SK-N-SH treated with all-trans-retinoic acid at 6 μM for 48 hours (cell line): Measurements from ENCODE around the gene RBPMS2.
A peak's percentile ranks its signal among the peaks of the same experiment; 100 is the strongest.

Experiments used
- ATAC-seq: fragments of 200-7000 bp; cut with Tn5 transposase; 3 replicates; pipeline ENCODE4 v1.9.1; 2020; ENCODE audit warnings: mild to moderate bottlenecking, moderate library complexity
- ARNTL ChIP-seq: fragments of 450-650 bp; formaldehyde crosslinking; IDR thresholded peaks from 2 replicates; pipeline ENCODE4 v1.5.0; 2020; ENCODE audit warnings: low read depth, mild to moderate bottlenecking, moderate library complexity, borderline replicate concordance
- BACH2 ChIP-seq: fragments of 250-450 bp; sonication (Bioruptor Pico); IDR thresholded peaks from 2 replicates; pipeline ENCODE4 v1.9.0; 2021; ENCODE audit warnings: mild to moderate bottlenecking, borderline replicate concordance
- CREB5 ChIP-seq: fragments of 250-450 bp; sonication (Bioruptor Pico); IDR thresholded peaks from 2 replicates; pipeline ENCODE4 v1.5.1; 2020; ENCODE audit warnings: low read depth, mild to moderate bottlenecking, moderate library complexity
- CSDC2 ChIP-seq: fragments of 250-450 bp; sonication (Bioruptor Pico); IDR thresholded peaks from 2 replicates; pipeline ENCODE4 v1.5.0; 2020; ENCODE audit warnings: mild to moderate bottlenecking, moderate library complexity
- CSRNP3 ChIP-seq: fragments of 250-450 bp; sonication (Bioruptor Pico); IDR thresholded peaks from 2 replicates; pipeline ENCODE4 v1.5.1; 2021; ENCODE audit warnings: mild to moderate bottlenecking, moderate library complexity
- ESRRG ChIP-seq: fragments of 250-450 bp; sonication (Bioruptor Pico); IDR thresholded peaks from 2 replicates; pipeline ENCODE4 v1.6.1; 2021; ENCODE audit warnings: mild to moderate bottlenecking
- GLIS3 ChIP-seq: fragments of 250-450 bp; sonication (Bioruptor Pico); IDR thresholded peaks from 2 replicates; pipeline ENCODE4 v1.5.0; 2020; ENCODE audit warnings: mild to moderate bottlenecking, moderate library complexity
- PATZ1 ChIP-seq: fragments of 250-450 bp; sonication (Bioruptor Pico); IDR thresholded peaks from 2 replicates; pipeline ENCODE4 v1.8.0; 2020; ENCODE audit warnings: mild to moderate bottlenecking, moderate library complexity, borderline replicate concordance
- PPARA ChIP-seq: fragments of 250-450 bp; sonication (Bioruptor Pico); IDR thresholded peaks from 2 replicates; pipeline ENCODE4 v1.5.0; 2020; ENCODE audit warnings: mild to moderate bottlenecking, borderline replicate concordance
- RARB ChIP-seq: fragments of 250-450 bp; sonication (Bioruptor Pico); IDR thresholded peaks from 2 replicates; pipeline ENCODE4 v1.8.0; 2021; ENCODE audit warnings: mild to moderate bottlenecking, moderate library complexity
- TCF4 ChIP-seq: fragments of 250-450 bp; sonication (Bioruptor Pico); IDR thresholded peaks from 2 replicates; pipeline ENCODE4 v1.8.0; 2021; ENCODE audit warnings: mild to moderate bottlenecking, moderate library complexity, borderline replicate concordance
- TOX ChIP-seq: fragments of 250-450 bp; sonication (Bioruptor Pico); IDR thresholded peaks from 2 replicates; pipeline ENCODE4 v1.8.0; 2021; ENCODE audit warnings: mild to moderate bottlenecking, moderate library complexity, borderline replicate concordance
- ZC3H10 ChIP-seq: fragments of 250-450 bp; sonication (Bioruptor Pico); IDR thresholded peaks from 2 replicates; pipeline ENCODE4 v1.5.1; 2021; ENCODE audit warnings: mild to moderate bottlenecking, moderate library complexity
- ZFP30 ChIP-seq: fragments of 450-650 bp; formaldehyde crosslinking; IDR thresholded peaks from 2 replicates; pipeline ENCODE4 v1.5.0; 2022; ENCODE audit warnings: mild to moderate bottlenecking, moderate library complexity
- ZNF565 ChIP-seq: fragments of 450-650 bp; formaldehyde crosslinking; conservative IDR thresholded peaks from 2 replicates; pipeline ENCODE4 v1.5.0; 2020; ENCODE audit warnings: low read depth, mild to moderate bottlenecking, moderate library complexity
- ZNF70 ChIP-seq: fragments of 450-650 bp; formaldehyde crosslinking; IDR thresholded peaks from 2 replicates; pipeline ENCODE4 v1.5.0; 2020; ENCODE audit warnings: mild to moderate bottlenecking, moderate library complexity
- ZNF8 ChIP-seq: fragments of 450-650 bp; formaldehyde crosslinking; IDR thresholded peaks from 2 replicates; pipeline ENCODE4 v1.5.0; 2020; ENCODE audit warnings: mild to moderate bottlenecking, moderate library complexity
- TF ChIP-seq, protein P1 (sequence below): fragments of 250-450 bp; sonication (Bioruptor Pico); IDR thresholded peaks from 2 replicates; pipeline ENCODE4 v1.8.0; 2021; ENCODE audit warnings: low read depth, mild to moderate bottlenecking, moderate library complexity, borderline replicate concordance
- TF ChIP-seq, protein P2 (sequence below): fragments of 250-450 bp; sonication (Bioruptor Pico); IDR thresholded peaks from 2 replicates; pipeline ENCODE4 v1.5.0; 2020; ENCODE audit warnings: mild to moderate bottlenecking, moderate library complexity

The RBPMS2 gene

DNA sequence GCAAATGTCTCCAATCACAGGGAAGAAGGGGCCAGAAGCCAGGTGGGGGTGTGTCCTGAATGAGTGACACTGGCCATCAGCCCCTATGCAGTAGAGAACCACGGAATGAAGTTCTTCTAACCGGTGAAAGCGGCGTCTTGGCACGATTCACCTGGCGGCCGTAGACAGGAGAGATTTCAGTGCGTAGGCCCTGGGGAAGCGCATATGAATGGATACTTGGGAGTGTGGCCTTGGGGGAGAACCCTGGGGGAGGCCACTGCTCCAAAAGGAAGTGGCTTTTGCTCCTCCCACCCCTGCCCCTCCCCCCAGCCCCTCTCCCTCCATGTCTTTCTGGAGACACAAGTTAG lies 43.6 kb downstream of the RBPMS2 start:
- TF ChIP-seq CSRNP3, result no peak
- no peak for TF ChIP-seq TCF4 (CRISPR knock-in tag)
- no peak for TF ChIP-seq ZNF565 (CRISPR knock-in tag)
- TF ChIP-seq BACH2 (CRISPR knock-in tag), result no peak
- no peak for TF ChIP-seq TOX (CRISPR knock-in tag)
- no peak for TF ChIP-seq PATZ1
- no peak for TF ChIP-seq CREB5 (CRISPR knock-in tag)
- TF ChIP-seq ESRRG, result no peak
- TF ChIP-seq ZNF8 (CRISPR knock-in tag), result no peak
- no peak for TF ChIP-seq GLIS3
- no peak for TF ChIP-seq RARB (CRISPR knock-in tag)
- TF ChIP-seq, protein P1, sequence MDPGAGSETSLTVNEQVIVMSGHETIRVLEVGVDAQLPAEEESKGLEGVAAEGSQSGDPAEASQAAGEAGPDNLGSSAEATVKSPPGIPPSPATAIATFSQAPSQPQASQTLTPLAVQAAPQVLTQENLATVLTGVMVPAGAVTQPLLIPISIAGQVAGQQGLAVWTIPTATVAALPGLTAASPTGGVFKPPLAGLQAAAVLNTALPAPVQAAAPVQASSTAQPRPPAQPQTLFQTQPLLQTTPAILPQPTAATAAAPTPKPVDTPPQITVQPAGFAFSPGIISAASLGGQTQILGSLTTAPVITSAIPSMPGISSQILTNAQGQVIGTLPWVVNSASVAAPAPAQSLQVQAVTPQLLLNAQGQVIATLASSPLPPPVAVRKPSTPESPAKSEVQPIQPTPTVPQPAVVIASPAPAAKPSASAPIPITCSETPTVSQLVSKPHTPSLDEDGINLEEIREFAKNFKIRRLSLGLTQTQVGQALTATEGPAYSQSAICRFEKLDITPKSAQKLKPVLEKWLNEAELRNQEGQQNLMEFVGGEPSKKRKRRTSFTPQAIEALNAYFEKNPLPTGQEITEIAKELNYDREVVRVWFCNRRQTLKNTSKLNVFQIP (CRISPR knock-in tag), result no peak
- no peak for TF ChIP-seq PPARA (CRISPR knock-in tag)
- no peak for TF ChIP-seq ZFP30
- no peak for TF ChIP-seq CSDC2 (CRISPR knock-in tag)
- ATAC-seq, result no peak

DNA sequence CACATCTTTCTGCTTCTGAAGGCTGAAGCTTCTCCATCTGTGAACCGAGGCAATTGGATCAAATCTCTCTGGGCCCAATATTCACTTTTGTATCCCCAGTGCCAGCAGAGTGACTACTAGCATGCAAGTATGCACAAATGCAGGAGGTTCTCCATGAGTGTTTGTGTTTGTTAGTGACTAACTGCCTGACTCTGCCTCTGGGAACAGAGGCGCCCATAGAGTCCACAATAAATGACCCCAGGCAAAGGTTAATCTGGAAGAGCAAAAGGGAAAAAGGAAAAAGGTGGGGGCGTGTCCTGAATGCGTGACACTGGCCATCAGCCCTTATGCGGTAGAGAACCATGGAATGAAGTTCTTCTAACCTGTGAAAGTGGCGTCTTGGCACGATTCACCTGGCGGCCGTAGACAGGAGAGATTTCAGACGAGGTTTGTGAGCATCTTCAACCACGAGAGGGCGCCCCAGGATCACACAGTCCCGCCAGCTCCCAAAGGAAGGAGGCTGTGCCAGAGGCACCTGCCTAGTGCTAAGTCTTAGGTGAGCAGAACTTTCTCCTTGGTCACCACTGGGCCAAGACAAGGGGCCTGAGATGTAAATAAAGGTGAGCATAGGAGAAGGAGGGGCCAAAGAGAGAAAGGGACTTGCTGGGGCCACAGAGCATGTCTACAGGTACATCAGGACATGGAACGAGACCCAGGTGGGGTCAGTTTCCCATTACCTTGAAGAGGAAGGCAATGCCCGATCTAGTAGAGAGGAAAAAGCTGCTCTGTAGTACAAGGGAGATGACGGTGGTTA lies 44.2 kb downstream of the RBPMS2 start:
- peak; percentile 85 for ATAC-seq
- TF ChIP-seq BACH2 (CRISPR knock-in tag), result no peak
- TF ChIP-seq ZNF70 (CRISPR knock-in tag), result no peak
- no peak for TF ChIP-seq CSDC2 (CRISPR knock-in tag)
- no peak for TF ChIP-seq ARNTL (CRISPR knock-in tag)
- TF ChIP-seq PPARA (CRISPR knock-in tag), result no peak
- no peak for TF ChIP-seq ZNF565 (CRISPR knock-in tag)
- no peak for TF ChIP-seq GLIS3
- TF ChIP-seq, protein P2, sequence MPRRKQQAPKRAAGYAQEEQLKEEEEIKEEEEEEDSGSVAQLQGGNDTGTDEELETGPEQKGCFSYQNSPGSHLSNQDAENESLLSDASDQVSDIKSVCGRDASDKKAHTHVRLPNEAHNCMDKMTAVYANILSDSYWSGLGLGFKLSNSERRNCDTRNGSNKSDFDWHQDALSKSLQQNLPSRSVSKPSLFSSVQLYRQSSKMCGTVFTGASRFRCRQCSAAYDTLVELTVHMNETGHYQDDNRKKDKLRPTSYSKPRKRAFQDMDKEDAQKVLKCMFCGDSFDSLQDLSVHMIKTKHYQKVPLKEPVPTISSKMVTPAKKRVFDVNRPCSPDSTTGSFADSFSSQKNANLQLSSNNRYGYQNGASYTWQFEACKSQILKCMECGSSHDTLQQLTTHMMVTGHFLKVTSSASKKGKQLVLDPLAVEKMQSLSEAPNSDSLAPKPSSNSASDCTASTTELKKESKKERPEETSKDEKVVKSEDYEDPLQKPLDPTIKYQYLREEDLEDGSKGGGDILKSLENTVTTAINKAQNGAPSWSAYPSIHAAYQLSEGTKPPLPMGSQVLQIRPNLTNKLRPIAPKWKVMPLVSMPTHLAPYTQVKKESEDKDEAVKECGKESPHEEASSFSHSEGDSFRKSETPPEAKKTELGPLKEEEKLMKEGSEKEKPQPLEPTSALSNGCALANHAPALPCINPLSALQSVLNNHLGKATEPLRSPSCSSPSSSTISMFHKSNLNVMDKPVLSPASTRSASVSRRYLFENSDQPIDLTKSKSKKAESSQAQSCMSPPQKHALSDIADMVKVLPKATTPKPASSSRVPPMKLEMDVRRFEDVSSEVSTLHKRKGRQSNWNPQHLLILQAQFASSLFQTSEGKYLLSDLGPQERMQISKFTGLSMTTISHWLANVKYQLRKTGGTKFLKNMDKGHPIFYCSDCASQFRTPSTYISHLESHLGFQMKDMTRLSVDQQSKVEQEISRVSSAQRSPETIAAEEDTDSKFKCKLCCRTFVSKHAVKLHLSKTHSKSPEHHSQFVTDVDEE (CRISPR knock-in tag), result no peak
- no peak for TF ChIP-seq ZC3H10 (CRISPR knock-in tag)
- TF ChIP-seq, protein P1 (CRISPR knock-in tag), result no peak
